HepG2 (cell line): ENCODE results near the gene CDC20B.

Experiments used
- ARID3A ChIP-seq: IDR thresholded peaks from 2 replicates; pipeline ENCODE4 v1.6.1; 2012; ENCODE audit warnings: low read depth, low read length, improper control_type of control experiment
- FOXM1 ChIP-seq: sonication (generic); formaldehyde crosslinking; IDR thresholded peaks from 2 replicates; pipeline ENCODE4 v1.5.0; 2020; ENCODE audit warnings: missing genetic modification reagents
- HES4 ChIP-seq: sonication (generic); formaldehyde crosslinking; IDR thresholded peaks from 2 replicates; pipeline ENCODE4 v1.9.0; 2021; ENCODE audit warnings: mild to moderate bottlenecking, missing genetic modification reagents, borderline replicate concordance
- POLR2A ChIP-seq, 2 experiments: IDR thresholded peaks; 2 replicates each; pipeline ENCODE4 v1.6.1; 2011; ENCODE audit warnings: low read depth in 2 of 2, low read length in 2 of 2, mild to moderate bottlenecking in 1 of 2, moderate library complexity in 1 of 2; ENCODE audit not compliant: insufficient read depth in 1 of 2
- POLR2AphosphoS2 ChIP-seq: IDR thresholded peaks from 2 replicates; pipeline ENCODE4 v1.6.1; 2011; ENCODE audit warnings: low read depth, low read length, improper control_type of control experiment
- ZNF816 ChIP-seq: sonication (generic); formaldehyde crosslinking; IDR thresholded peaks from 2 replicates; pipeline ENCODE4 v1.8.0; 2022; ENCODE audit warnings: missing genetic modification reagents, mild to moderate bottlenecking, borderline replicate concordance

- no peak for TF ChIP-seq POLR2AphosphoS2
- TF ChIP-seq POLR2A (IDR thresholded peaks at IDR 0.05; ENCODE audit: insufficient read depth in 1 of 2, low read depth in 2 of 2, low read length in 2 of 2) = no peak
- TF ChIP-seq FOXM1 (CRISPR knock-in tag) = no peak
- TF ChIP-seq HES4 = no peak
- no peak for TF ChIP-seq ZNF816 (CRISPR knock-in tag)
- no peak for TF ChIP-seq ARID3A
These were observed 12.3 kb downstream of the CDC20B start for GRCh38 chr5:55160493-55161209.
